PFSK-1 (cell line): ENCODE data around the gene FEN1.

ENCODE experiments used
- FOXP2 ChIP-seq: optimal IDR thresholded peaks from 2 replicates; pipeline ENCODE3; 2011; ENCODE audit warnings: borderline replicate concordance, control low read depth, inconsistent platforms; ENCODE audit not compliant: insufficient read depth; ENCODE audit errors: extremely low read length, extremely low read depth
- POLR2AphosphoS5 ChIP-seq: IDR thresholded peaks from 2 replicates; pipeline ENCODE4 v1.6.1; 2012; ENCODE audit warnings: low read depth, mild to moderate bottlenecking, control low read depth, low read length, moderate library complexity
- SIN3A ChIP-seq: IDR thresholded peaks from 2 replicates; pipeline ENCODE4 v1.6.1; 2012; ENCODE audit warnings: mild to moderate bottlenecking, low read length, moderate library complexity, borderline replicate concordance; ENCODE audit not compliant: insufficient read depth
- TAF1 ChIP-seq: IDR thresholded peaks from 2 replicates; pipeline ENCODE4 v1.6.1; 2012; ENCODE audit warnings: low read length, control low read depth, borderline replicate concordance; ENCODE audit not compliant: insufficient read depth
- TF ChIP-seq, protein P1 (sequence below), 2 experiments: IDR thresholded peaks; 2 replicates each; pipeline versions ENCODE4 v1.6.1 to v1.8.0; 2011 to 2012; ENCODE audit warnings: low read depth in 2 of 2, low read length in 2 of 2, control low read depth in 1 of 2, inconsistent platforms in 1 of 2, mild to moderate bottlenecking in 1 of 2, moderate library complexity in 1 of 2; ENCODE audit not compliant: insufficient read depth in 1 of 2

The FEN1 gene

DNA sequence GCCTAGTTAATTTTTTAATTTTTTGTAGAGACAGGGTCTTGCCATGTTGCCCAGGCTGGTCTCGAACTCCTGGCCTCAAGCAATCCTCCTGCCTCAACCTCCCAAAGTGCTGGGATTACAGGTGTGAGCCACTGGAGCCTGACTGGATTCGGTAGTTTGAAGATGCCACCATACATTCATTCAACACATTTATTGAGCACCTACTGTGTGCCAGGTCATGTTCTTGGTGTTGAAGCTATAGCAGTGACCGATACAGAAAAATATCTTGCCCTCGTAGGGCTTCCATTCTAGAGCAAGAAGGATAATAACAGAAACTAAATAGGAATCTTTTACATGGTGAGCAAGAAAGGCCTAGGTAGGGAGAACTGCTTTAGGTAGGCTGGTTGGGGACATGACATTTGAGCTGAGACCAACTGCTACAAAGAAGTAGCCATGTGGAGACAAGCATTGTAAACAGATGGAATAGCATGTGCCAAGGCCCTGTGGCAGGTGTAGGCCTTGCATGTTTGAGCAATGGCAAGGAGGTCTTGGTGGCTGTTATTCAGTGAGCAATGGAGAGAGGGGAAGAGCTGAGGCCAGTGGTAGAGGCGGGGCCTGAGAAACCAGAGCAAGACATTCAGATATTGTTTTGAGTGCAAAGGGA is 42.0 kb upstream of the FEN1 start:
- TF ChIP-seq POLR2AphosphoS5, result no peak
- TF ChIP-seq SIN3A, result no peak
- TF ChIP-seq FOXP2, result no peak

DNA sequence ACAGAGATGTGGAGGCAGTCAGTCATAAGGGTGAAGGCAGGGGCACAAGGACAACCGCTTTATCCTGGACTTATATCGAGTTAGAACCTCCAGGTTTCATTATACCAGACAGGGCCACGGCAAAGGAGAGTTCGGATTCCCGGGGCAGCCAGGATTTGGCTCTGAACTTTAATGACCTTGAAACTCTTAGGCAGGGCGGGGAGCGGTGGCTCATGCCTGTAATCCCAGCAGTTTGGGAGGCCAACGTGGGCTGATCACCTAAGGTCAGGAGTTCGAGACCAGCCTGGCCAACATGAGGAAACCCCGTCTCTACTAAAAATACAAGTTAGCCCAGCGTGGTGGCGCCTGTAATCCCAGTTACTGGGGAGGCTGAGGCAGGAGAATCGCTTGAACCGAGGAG is 41.3 kb upstream of the FEN1 start:
- TF ChIP-seq SIN3A (no peak), TAF1 (no peak)
- TF ChIP-seq, protein P1, sequence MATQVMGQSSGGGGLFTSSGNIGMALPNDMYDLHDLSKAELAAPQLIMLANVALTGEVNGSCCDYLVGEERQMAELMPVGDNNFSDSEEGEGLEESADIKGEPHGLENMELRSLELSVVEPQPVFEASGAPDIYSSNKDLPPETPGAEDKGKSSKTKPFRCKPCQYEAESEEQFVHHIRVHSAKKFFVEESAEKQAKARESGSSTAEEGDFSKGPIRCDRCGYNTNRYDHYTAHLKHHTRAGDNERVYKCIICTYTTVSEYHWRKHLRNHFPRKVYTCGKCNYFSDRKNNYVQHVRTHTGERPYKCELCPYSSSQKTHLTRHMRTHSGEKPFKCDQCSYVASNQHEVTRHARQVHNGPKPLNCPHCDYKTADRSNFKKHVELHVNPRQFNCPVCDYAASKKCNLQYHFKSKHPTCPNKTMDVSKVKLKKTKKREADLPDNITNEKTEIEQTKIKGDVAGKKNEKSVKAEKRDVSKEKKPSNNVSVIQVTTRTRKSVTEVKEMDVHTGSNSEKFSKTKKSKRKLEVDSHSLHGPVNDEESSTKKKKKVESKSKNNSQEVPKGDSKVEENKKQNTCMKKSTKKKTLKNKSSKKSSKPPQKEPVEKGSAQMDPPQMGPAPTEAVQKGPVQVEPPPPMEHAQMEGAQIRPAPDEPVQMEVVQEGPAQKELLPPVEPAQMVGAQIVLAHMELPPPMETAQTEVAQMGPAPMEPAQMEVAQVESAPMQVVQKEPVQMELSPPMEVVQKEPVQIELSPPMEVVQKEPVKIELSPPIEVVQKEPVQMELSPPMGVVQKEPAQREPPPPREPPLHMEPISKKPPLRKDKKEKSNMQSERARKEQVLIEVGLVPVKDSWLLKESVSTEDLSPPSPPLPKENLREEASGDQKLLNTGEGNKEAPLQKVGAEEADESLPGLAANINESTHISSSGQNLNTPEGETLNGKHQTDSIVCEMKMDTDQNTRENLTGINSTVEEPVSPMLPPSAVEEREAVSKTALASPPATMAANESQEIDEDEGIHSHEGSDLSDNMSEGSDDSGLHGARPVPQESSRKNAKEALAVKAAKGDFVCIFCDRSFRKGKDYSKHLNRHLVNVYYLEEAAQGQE (IDR thresholded peaks at IDR 0.05; ENCODE audit: insufficient read depth in 1 of 2, low read depth in 2 of 2, low read length in 2 of 2), result no peak

DNA sequence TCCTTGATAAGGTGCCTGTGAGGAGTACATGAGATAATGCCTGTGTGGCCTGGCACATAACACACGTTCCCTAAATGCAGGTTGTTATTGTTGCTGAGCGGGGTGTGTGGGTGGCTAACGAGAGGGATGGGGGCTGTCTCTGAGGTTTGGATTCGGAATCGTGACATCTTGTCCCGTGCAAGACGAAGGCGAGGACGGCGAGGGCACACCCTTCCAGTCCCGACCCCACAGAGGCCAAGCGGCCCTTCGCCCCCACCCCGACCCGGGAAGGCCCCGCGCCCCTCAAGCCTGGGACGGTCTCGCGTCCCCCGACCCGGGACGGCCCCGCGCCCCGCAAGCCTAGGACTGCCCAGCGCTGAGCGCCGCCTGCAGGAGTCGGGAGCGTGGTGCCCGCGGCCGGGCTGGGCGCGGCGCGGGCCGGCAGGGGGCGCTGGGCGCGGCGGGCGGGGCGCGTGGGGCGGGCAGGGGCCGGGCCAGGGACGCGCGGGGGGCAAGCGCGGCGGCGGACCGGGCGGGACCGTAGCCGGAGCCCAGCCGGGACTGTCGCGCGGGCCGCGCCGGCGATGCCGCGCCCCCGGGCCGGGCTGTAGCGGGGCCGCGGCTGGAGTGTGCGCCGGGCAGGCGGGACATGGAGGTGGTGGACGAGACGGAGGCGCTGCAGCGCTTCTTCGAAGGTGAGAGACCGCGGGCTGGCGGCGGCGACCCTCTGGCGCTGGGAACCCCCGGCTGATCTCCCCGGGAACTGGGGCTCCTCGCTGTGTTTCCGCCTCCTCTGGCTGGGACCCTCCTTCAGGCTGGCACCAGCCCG is 40.4 kb upstream of the FEN1 start, which contains the start of gene MYRF:
Gene MYRF, plus strand, starts transcription at position 520 of the 808 bp plus-strand sequence. Its CDS starts 109 bp downstream, at position 629.
- TF ChIP-seq TAF1, result no peak
- no peak for TF ChIP-seq FOXP2
- TF ChIP-seq SIN3A, result no peak
- TF ChIP-seq, protein P1 (IDR thresholded peaks at IDR 0.05; ENCODE audit: insufficient read depth in 1 of 2, low read depth in 2 of 2, low read length in 2 of 2), result no peak
- TF ChIP-seq POLR2AphosphoS5, result no peak

DNA sequence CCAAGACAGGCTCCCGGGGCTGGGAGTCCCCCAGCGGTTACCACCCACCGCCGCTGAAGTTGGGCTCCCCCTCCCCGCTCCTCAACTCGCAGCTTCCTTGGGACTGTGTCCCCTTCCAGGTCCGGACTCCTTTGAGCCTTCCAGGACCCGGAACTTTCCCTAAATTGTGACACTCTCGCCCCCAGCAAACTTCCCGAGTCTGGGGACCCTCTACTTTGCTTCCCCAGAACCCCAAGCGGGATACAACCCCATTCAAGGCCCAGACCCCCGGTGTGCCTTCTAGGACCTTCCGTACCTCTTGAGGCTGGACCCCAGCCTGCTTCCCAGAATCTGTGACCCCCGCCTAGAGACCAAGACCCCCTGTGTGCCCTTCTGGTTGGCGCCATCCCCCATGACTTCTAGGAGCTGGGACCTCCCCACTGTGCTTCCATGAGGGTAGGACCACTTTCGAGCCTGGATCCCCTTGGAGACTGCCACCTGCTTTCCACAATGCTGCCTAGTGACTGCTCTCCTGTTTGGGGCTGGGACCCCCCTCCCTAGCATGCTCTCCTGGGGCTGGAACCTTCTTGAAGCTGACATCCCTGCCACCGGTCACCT is 39.7 kb upstream of the FEN1 start:
- TF ChIP-seq SIN3A (no peak), TAF1 (no peak), POLR2AphosphoS5 (no peak), FOXP2 (no peak)
- TF ChIP-seq, protein P1 (IDR thresholded peaks at IDR 0.05; ENCODE audit: insufficient read depth in 1 of 2, low read depth in 2 of 2, low read length in 2 of 2), result no peak

DNA sequence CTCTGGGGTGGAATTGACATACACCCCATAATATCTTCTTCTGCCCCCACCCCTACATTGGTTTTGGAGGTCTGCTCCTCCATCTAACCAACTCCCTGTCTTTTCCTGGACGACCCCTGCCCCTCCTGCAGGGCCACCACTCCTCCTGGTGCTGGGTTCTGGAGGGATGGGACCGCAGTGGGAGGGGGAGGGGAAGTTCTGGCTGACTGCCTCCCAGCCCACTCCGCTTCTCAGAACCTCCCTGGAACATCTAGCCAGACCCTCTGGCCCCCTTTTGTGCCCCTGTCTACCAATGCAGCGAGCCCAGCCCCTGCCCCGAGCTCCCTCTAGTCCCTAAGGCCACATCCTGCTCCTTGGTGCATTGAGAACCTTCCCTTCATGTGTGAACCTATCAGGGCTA is 39.0 kb upstream of the FEN1 start:
- TF ChIP-seq, protein P1 (IDR thresholded peaks at IDR 0.05; ENCODE audit: insufficient read depth in 1 of 2, low read depth in 2 of 2, low read length in 2 of 2), result no peak
- TF ChIP-seq POLR2AphosphoS5 (no peak), TAF1 (no peak), SIN3A (no peak), FOXP2 (no peak)
